Ectodermal cell (in vitro differentiated cells): ENCODE results near the gene AP5M1.

Experiments
- H3K27ac ChIP-seq: 2 replicates; pipeline ENCODE4 v1.7.0; 2013; ENCODE audit warnings: mild to moderate bottlenecking, low read depth, low read length; ENCODE audit not compliant: insufficient read depth, poor library complexity, severe bottlenecking
- H3K27me3 ChIP-seq: 2 replicates; pipeline ENCODE4 v1.7.0; 2013; ENCODE audit warnings: mild to moderate bottlenecking, low read length; ENCODE audit not compliant: insufficient read depth, control insufficient read depth, poor library complexity, severe bottlenecking
- H3K36me3 ChIP-seq: one replicate; pipeline ENCODE4 v1.7.0; 2013; ENCODE audit warnings: low read length; ENCODE audit not compliant: control insufficient read depth, insufficient read depth
- H3K4me1 ChIP-seq: one replicate; pipeline ENCODE4 v1.7.0; 2013; ENCODE audit warnings: low read length; ENCODE audit not compliant: control insufficient read depth, insufficient read depth
- H3K4me3 ChIP-seq: 2 replicates; pipeline ENCODE4 v1.7.0; 2013; ENCODE audit warnings: low read depth, low read length, control low read depth; ENCODE audit not compliant: insufficient read depth
- H3K9me3 ChIP-seq: 2 replicates; pipeline ENCODE4 v1.7.0; 2013; ENCODE audit warnings: mild to moderate bottlenecking, low read length, moderate library complexity; ENCODE audit not compliant: control insufficient read depth
- WGBS, 2 experiments: methylation state at CpG; one replicate each; pipeline ENCODE4 v1.1.7; 2013; ENCODE audit warnings: missing lambda C conversion rate in 2 of 2; 5-methylcytosine and 5-hydroxymethylcytosine counted together

Gene AP5M1

GRCh38 chr14:57290751-57291150, 22.0 kb downstream of the AP5M1 start:
- H3K9me3 ChIP-seq: no peaks in the 10 kb centered on the region
- no peak overlapping the region for H3K4me3 ChIP-seq
- H3K27ac ChIP-seq: peak overlapping the region; percentile 88
- H3K36me3 ChIP-seq: no peaks in the 10 kb centered on the region
- WGBS, 2 experiments: 50 to 68% methylated on average over 5 of the region's 5 CpGs
- peaks cover 26% of the 10 kb centered on the region for H3K4me1 ChIP-seq
- no peaks in the 10 kb centered on the region for H3K27me3 ChIP-seq

- Histone ChIP-seq H3K4me3 (no peak overlapping the region), H3K27me3 (no peaks in the 10 kb centered on the region), H3K36me3 (no peaks in the 10 kb centered on the region), H3K9me3 (no peaks in the 10 kb centered on the region), H3K4me1 (peaks cover 26% of the 10 kb centered on the region), H3K27ac (peak overlapping the region; percentile 79)
- WGBS, 2 experiments: 38 to 47% methylated on average over 3 to 6 of the region's 6 CpGs
Measured at GRCh38 chr14:57291692-57292647, 23.2 kb downstream of the AP5M1 start.

DNA sequence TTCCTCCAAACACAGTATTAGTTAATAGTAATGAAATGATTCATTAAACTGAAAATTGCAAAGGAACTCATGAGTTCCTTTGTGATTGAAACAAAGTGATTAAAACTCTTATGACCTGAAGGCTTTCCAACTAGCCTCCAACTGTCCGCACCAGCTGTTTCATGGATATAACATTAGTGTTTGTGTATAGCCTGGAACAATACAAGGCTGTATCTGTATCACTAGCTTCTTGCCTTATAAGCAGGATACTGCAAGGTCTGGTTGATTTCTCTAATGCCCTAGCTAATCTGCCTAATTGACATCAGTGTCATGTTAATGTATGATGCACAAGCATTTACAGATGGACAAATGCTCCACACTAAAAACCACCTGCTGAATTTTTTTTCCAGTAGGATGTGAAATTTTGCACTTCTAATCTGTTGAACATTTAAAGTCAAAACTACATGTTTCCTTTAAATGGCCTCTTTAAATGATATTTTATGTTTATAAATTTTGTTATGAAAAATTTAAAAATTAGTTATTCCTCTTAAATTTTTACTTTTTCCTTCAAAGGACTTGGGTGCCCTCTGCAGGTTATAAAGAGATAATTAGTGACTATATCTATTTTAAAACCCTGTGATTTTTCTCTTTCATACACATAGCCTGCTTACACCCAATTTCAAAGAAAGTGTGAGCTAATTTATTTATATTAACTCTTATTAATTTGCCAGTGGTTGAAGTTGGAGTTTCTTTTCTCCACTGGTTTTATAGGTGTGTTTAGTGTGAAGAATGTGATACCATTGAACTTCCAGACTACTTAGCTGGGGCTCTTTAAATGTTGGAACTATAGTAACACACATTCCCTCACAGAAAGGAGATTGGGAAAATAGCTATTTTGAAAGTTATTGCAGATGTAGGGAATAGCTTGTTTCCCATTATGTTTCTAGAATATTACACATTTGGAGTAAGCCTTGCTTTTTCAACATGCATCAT, 25.4 kb downstream of the AP5M1 start:
- Histone ChIP-seq H3K36me3 (no peaks in the 10 kb centered on the region), H3K4me3 (no peak overlapping the region), H3K4me1 (peaks cover 23% of the 10 kb centered on the region), H3K27ac (no peak overlapping the region), H3K27me3 (no peaks in the 10 kb centered on the region), H3K9me3 (no peaks in the 10 kb centered on the region)
- 100% methylated on average over 1 of the region's 1 CpG for WGBS, 2 experiments

GRCh38 chr14:57295239-57295638, 26.5 kb downstream of the AP5M1 start:
- H3K27ac ChIP-seq: no peak overlapping the region
- WGBS, 2 experiments: 73 to 77% methylated on average over 1 of the region's 1 CpG
- no peaks in the 10 kb centered on the region for H3K9me3 ChIP-seq
- no peaks in the 10 kb centered on the region for H3K27me3 ChIP-seq
- peaks cover 14% of the 10 kb centered on the region for H3K4me1 ChIP-seq
- no peaks in the 10 kb centered on the region for H3K36me3 ChIP-seq
- no peak overlapping the region for H3K4me3 ChIP-seq

- no peaks in the 10 kb centered on the region for H3K9me3 ChIP-seq
- H3K4me1 ChIP-seq: peaks cover 2% of the 10 kb centered on the region
- no peak overlapping the region for H3K27ac ChIP-seq
- H3K36me3 ChIP-seq: no peaks in the 10 kb centered on the region
- H3K27me3 ChIP-seq: no peaks in the 10 kb centered on the region
- no peak overlapping the region for H3K4me3 ChIP-seq
- 83 to 94% methylated on average over 4 of the region's 4 CpGs for WGBS, 2 experiments
Measured at GRCh38 chr14:57297852-57298251, 29.1 kb downstream of the AP5M1 start.

- Histone ChIP-seq H3K4me3 (no peak overlapping the region), H3K36me3 (no peaks in the 10 kb centered on the region), H3K27ac (no peak overlapping the region), H3K4me1 (no peaks in the 10 kb centered on the region), H3K27me3 (no peaks in the 10 kb centered on the region), H3K9me3 (no peaks in the 10 kb centered on the region)
- 82 to 96% methylated on average over 3 of the region's 3 CpGs for WGBS, 2 experiments
Measured at GRCh38 chr14:57299511-57299910, 30.7 kb downstream of the AP5M1 start.

GRCh38 chr14:57302883-57303282, 34.1 kb downstream of the AP5M1 start:
- H3K27me3 ChIP-seq: no peaks in the 10 kb centered on the region
- H3K9me3 ChIP-seq: no peaks in the 10 kb centered on the region
- H3K27ac ChIP-seq: no peak overlapping the region
- H3K4me3 ChIP-seq: no peak overlapping the region
- WGBS, 2 experiments: 92 to 94% methylated on average over 5 of the region's 5 CpGs
- H3K36me3 ChIP-seq: no peaks in the 10 kb centered on the region
- no peaks in the 10 kb centered on the region for H3K4me1 ChIP-seq

- Histone ChIP-seq H3K4me3 (no peak overlapping the region), H3K9me3 (no peaks in the 10 kb centered on the region), H3K36me3 (no peaks in the 10 kb centered on the region), H3K27me3 (no peaks in the 10 kb centered on the region), H3K4me1 (peaks cover under 1% of the 10 kb centered on the region), H3K27ac (no peak overlapping the region)
- 79 to 85% methylated on average over 7 of the region's 7 CpGs for WGBS, 2 experiments
Measured at GRCh38 chr14:57314396-57315089, 45.8 kb downstream of the AP5M1 start.

DNA sequence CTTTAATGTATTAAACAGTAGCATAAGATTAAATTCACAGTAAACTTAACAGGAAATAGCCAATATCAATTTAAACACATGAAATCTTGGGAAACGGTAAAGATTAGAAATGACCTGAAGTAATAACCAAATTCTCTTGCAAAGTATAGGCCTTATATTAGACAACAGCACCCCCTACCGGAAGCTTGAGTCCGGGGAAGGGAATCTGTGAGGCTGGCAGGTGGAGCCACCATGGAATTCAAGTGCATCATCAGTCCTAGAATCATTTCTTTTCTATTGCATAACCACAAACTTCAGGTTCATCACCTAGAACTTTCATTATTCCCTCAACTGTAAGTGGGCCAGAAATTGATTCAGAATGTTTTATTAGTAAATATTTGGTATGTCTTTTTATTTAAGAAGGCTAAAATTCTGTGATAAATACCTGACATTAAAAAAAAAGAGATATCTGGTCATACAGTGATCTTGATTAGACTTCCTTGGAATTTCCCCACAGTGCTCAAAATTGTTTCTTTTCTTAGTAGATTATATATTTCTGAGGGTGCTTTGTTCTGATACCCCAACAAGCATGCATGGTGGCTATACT, 48.6 kb downstream of the AP5M1 start:
- no peaks in the 10 kb centered on the region for H3K36me3 ChIP-seq

More for the DNA sequence above, 48.6 kb downstream of the AP5M1 start:
- Histone ChIP-seq H3K27ac (no peak overlapping the region), H3K27me3 (no peaks in the 10 kb centered on the region), H3K4me1 (peaks cover 7% of the 10 kb centered on the region), H3K4me3 (no peak overlapping the region), H3K9me3 (no peaks in the 10 kb centered on the region)
- WGBS, 2 experiments: 24 to 33% methylated on average over 3 of the region's 3 CpGs
